Kidney glomerular epithelial cell (primary cell): ENCODE measurements around the gene BRIP1.

Experiments used
- DNase-seq: peaks from one replicate; lab custom pipeline; 2025; lab: John Stamatoyannopoulos, UW

Gene BRIP1

GRCh38 chr17:61662741-61663140, 200.6 kb downstream of the BRIP1 start:
- no peak for DNase-seq

- no peak for DNase-seq
These were observed 201.1 kb downstream of the BRIP1 start for GRCh38 chr17:61662186-61662585.

GRCh38 chr17:61660746-61661485, 202.4 kb downstream of the BRIP1 start:
- no peak for DNase-seq

GRCh38 chr17:61659437-61659836, 203.9 kb downstream of the BRIP1 start:
- DNase-seq, result no peak

GRCh38 chr17:61658183-61658582, 205.1 kb downstream of the BRIP1 start:
- no peak for DNase-seq

GRCh38 chr17:61657338-61657737, 206.0 kb downstream of the BRIP1 start:
- no peak for DNase-seq

GRCh38 chr17:61656721-61657217, 206.6 kb downstream of the BRIP1 start:
- DNase-seq, result no peak

GRCh38 chr17:61650749-61651148, 212.6 kb downstream of the BRIP1 start:
- DNase-seq, result no peak

- DNase-seq, result no peak
These were observed 214.7 kb downstream of the BRIP1 start for GRCh38 chr17:61648587-61648986.

- no peak for DNase-seq
These were observed 216.3 kb downstream of the BRIP1 start for GRCh38 chr17:61647047-61647446.

- no peak for DNase-seq
These were observed 216.8 kb downstream of the BRIP1 start for GRCh38 chr17:61646482-61646881.

- no peak for DNase-seq
These were observed 217.4 kb downstream of the BRIP1 start for GRCh38 chr17:61645920-61646319.

- no peak for DNase-seq
These were observed 218.2 kb downstream of the BRIP1 start for GRCh38 chr17:61644800-61645774.

GRCh38 chr17:61642768-61643167, 220.6 kb downstream of the BRIP1 start:
- DNase-seq, result no peak

GRCh38 chr17:61641715-61642114, 221.6 kb downstream of the BRIP1 start:
- DNase-seq, result no peak

- no peak for DNase-seq
These were observed 222.2 kb downstream of the BRIP1 start for GRCh38 chr17:61641084-61641483.

- no peak for DNase-seq
These were observed 223.5 kb downstream of the BRIP1 start for GRCh38 chr17:61639818-61640217.

GRCh38 chr17:61638087-61638486, 225.2 kb downstream of the BRIP1 start:
- no peak for DNase-seq

- DNase-seq, result peak; percentile 33
These were observed 227.4 kb downstream of the BRIP1 start for GRCh38 chr17:61635913-61636432.

GRCh38 chr17:61634942-61635538, 228.3 kb downstream of the BRIP1 start:
- DNase-seq, result no peak

GRCh38 chr17:61634011-61634539, 229.3 kb downstream of the BRIP1 start:
- DNase-seq, result no peak

GRCh38 chr17:61632826-61633225, 230.5 kb downstream of the BRIP1 start:
- no peak for DNase-seq
